Activated B cell treated with CpG ODN at 0.5 μM for 24 hours (primary cell): ENCODE results near the gene DHDDS. TPM values are rescaled to one million over a fixed set of nuclear protein-coding genes. Genes with fewer than 3 reads are reported as not detected.
A peak's percentile ranks its signal among the peaks of the same experiment; 100 is the strongest.

Experiments
- ATAC-seq: fragments of 200-7000 bp; cut with Tn5 transposase; one replicate; pipeline ENCODE4 v1.10.0; 2021; ENCODE audit warnings: low read depth, mild to moderate bottlenecking, moderate library complexity
- CTCF ChIA-PET: fragments of 350-600 bp; sonication (Branson Sonifier 250); formaldehyde crosslinking; loops from one replicate; lab custom pipeline; 2021; ENCODE audit warnings: antibody characterized with exemption; lab: Charles Lee
- POLR2A ChIA-PET: fragments of 350-600 bp; sonication (Branson Sonifier 250); formaldehyde crosslinking; loops from one replicate; lab custom pipeline; 2021; ENCODE audit warnings: antibody characterized with exemption; lab: Charles Lee
- DNase-seq: peaks from one replicate; pipeline ENCODE4 v3.0.0; 2022
- H3K27ac Mint-ChIP-seq: one replicate; pipeline ENCODE4 v1.8.0; 2020; ENCODE audit warnings: mixed read lengths
- H3K27me3 Mint-ChIP-seq: one replicate; pipeline ENCODE4 v1.8.0; 2021; ENCODE audit warnings: mixed read lengths
- H3K36me3 Mint-ChIP-seq: one replicate; pipeline ENCODE4 v1.8.0; 2021; ENCODE audit warnings: low read depth, mixed read lengths
- H3K4me1 Mint-ChIP-seq: one replicate; pipeline ENCODE4 v1.8.0; 2021; ENCODE audit warnings: mixed read lengths
- H3K4me3 Mint-ChIP-seq: one replicate; pipeline ENCODE4 v1.8.0; 2020; ENCODE audit warnings: mild to moderate bottlenecking, mixed read lengths
- H3K9me3 Mint-ChIP-seq: one replicate; pipeline ENCODE4 v1.8.0; 2020; ENCODE audit warnings: mixed read lengths
- intact Hi-C: fragments of 100-400 bp; cut with micrococcal nuclease; formaldehyde crosslinking; loops from one replicate; pipeline ENCODE4 v1.15.1; 2024
- total RNA-seq: library from RNA; stranded (reverse); gene quantifications from 2 replicates; pipeline ENCODE4 v1.2.3, GENCODE V29; 2022
- TF ChIP-seq, protein P1 (sequence below): fragments of 200-600 bp; IDR thresholded peaks from one replicate; pipeline ENCODE4 v1.8.0; 2022; ENCODE audit warnings: antibody characterized with exemption, mild to moderate bottlenecking

Gene DHDDS
- total RNA-seq, 1 donor from 2014 or later, result 65.0 TPM

- ChIA-PET CTCF (no interaction called here), POLR2A (interaction anchor here (1.0 kb wide), 1 partner anchor 23 kb away, joined by 3 read pairs; no protein-coding TSS in a partner anchor)
- H3K27ac Mint-ChIP-seq, result no peak overlapping the region
- H3K9me3 Mint-ChIP-seq, result no peaks in the 10 kb centered on the region
- no peak overlapping the region for H3K4me3 Mint-ChIP-seq
- DNase-seq, result no peak
- no peak for ATAC-seq
- H3K27me3 Mint-ChIP-seq, result no peaks in the 10 kb centered on the region
- peaks cover 39% of the 10 kb centered on the region for H3K4me1 Mint-ChIP-seq
- intact Hi-C loops, result no loop called here
- TF ChIP-seq, protein P1, sequence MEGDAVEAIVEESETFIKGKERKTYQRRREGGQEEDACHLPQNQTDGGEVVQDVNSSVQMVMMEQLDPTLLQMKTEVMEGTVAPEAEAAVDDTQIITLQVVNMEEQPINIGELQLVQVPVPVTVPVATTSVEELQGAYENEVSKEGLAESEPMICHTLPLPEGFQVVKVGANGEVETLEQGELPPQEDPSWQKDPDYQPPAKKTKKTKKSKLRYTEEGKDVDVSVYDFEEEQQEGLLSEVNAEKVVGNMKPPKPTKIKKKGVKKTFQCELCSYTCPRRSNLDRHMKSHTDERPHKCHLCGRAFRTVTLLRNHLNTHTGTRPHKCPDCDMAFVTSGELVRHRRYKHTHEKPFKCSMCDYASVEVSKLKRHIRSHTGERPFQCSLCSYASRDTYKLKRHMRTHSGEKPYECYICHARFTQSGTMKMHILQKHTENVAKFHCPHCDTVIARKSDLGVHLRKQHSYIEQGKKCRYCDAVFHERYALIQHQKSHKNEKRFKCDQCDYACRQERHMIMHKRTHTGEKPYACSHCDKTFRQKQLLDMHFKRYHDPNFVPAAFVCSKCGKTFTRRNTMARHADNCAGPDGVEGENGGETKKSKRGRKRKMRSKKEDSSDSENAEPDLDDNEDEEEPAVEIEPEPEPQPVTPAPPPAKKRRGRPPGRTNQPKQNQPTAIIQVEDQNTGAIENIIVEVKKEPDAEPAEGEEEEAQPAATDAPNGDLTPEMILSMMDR, result no peak
- peaks cover 63% of the 10 kb centered on the region for H3K36me3 Mint-ChIP-seq
These were observed 45.5 kb downstream of the DHDDS start for GRCh38 chr1:26477446-26478152.

DNA sequence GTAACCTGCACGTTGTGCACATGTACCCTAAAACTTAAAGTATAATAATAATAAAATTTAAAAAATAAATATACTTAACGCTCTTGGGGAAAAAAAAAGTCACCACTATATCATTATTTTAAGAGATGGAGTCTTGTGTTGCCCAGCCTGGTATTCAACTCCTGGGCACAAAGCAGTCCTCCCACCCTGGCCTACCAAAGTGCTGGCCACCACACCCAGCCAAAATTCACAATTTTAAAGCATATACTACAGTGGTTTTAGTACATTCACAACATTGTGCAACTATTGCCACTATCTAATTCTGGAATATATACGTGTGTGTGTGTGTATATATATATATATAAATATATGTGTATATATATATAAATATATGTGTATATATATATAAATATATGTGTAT is 46.0 kb downstream of the DHDDS start:
- CTCF ChIA-PET, result no interaction called here
- ATAC-seq, result no peak
- intact Hi-C loops, result no loop called here

DNA sequence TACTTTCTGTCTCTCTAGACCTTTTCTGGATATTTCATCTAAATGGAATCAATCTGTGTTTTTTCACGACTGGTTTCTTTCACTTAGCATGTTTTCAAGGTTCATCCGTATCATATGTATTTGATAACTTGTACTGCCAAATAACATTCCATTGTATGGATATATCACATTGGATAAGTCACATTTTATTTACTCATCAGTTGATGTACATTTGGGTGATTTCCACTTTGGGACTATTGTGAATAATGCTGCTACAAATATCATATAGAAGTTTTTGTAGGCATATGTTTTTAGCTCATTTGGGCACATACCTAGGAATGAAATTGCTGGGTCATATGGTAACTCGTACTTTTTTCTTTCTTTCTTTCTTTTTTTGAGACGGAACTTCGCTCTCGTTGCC is 46.9 kb downstream of the DHDDS start:
- Mint-ChIP-seq H3K27me3 (no peaks in the 10 kb centered on the region), H3K4me1 (peaks cover 29% of the 10 kb centered on the region), H3K9me3 (no peaks in the 10 kb centered on the region), H3K4me3 (no peak overlapping the region), H3K36me3 (peaks cover 54% of the 10 kb centered on the region), H3K27ac (no peak overlapping the region)
- TF ChIP-seq, protein P1, result no peak
- ChIA-PET POLR2A (no interaction called here), CTCF (no interaction called here)
- DNase-seq (no peak), ATAC-seq (no peak)
- intact Hi-C loops, result no loop called here

More for the DNA sequence above, 46.0 kb downstream of the DHDDS start:
- Mint-ChIP-seq H3K9me3 (no peaks in the 10 kb centered on the region), H3K36me3 (peaks cover 63% of the 10 kb centered on the region), H3K27me3 (no peaks in the 10 kb centered on the region), H3K4me3 (no peak overlapping the region), H3K4me1 (peaks cover 37% of the 10 kb centered on the region), H3K27ac (no peak overlapping the region)
- TF ChIP-seq, protein P1, result no peak
- POLR2A ChIA-PET, result no interaction called here
- no peak for DNase-seq

DNA sequence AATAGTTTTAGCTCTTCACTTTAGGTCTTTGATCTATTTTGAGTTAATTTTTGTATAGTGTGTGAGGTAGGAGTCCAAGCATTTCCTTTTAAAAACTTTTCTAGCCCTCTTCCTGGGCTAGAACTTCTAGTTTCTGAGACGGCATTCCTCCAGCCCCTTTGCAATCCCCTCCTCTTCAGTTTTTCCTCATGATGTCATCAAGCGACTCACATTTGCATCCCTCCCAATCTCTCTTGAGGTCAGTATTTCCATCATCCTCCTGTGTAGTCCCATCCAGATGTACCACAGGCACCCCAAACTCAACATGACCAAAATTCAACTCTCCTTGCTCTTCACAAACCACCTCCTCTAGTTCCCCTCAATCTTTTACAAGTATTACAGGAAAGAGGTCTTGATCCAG is 50.8 kb downstream of the DHDDS start:
- Mint-ChIP-seq H3K27ac (peak overlapping the region; percentile 37), H3K27me3 (no peaks in the 10 kb centered on the region), H3K4me3 (no peak overlapping the region), H3K4me1 (peaks cover 3% of the 10 kb centered on the region), H3K9me3 (no peaks in the 10 kb centered on the region), H3K36me3 (peaks cover 20% of the 10 kb centered on the region)
- intact Hi-C loops, result no loop called here
- ChIA-PET POLR2A (no interaction called here), CTCF (interaction anchor here (0.7 to 1.4 kb wide), 2 partner anchors 13 to 17 kb away, joined by 3 to 4 read pairs; no protein-coding TSS in a partner anchor)
- TF ChIP-seq, protein P1, result no peak
- ATAC-seq (no peak), DNase-seq (no peak)

DNA sequence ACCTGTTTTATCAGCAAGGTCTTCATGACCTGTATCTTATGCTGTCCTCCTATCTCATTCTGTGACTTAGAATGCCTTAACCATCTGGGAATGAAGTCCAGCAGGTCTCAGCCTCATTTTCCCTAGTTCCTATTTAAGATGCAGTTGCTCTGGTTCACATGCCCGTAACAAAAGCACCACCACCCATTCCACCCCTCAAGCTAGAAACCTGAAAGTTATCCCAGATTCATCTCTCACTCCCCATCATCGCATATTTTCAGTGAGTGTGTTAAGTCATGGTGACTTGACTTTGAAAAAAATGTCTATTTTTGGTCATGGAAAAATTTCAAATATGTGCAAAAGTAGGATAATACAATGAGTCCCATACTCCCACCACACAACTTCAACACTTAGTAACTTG is 51.9 kb downstream of the DHDDS start:
- DNase-seq, result no peak
- H3K4me1 Mint-ChIP-seq, result no peaks in the 10 kb centered on the region
- peaks cover 16% of the 10 kb centered on the region for H3K36me3 Mint-ChIP-seq
- no peak overlapping the region for H3K4me3 Mint-ChIP-seq
- H3K27ac Mint-ChIP-seq, result peak overlapping the region; percentile 4
- intact Hi-C loops, result no loop called here
- H3K27me3 Mint-ChIP-seq, result no peaks in the 10 kb centered on the region
- no peaks in the 10 kb centered on the region for H3K9me3 Mint-ChIP-seq
- ChIA-PET CTCF (no interaction called here), POLR2A (no interaction called here)
- ATAC-seq, result no peak
- TF ChIP-seq, protein P1, result no peak
